Ecto neural progenitor cell (in vitro differentiated cells): ENCODE data around the gene BMPER.

Experiments
- DNase-seq: peaks from one replicate; pipeline ENCODE4 v3.0.0-alpha.2; 2018; ENCODE audit warnings: low spot score

BMPER gene

GRCh38 chr7:33888166-33888565, 17.2 kb upstream of the BMPER start:
- DNase-seq = no peak

GRCh38 chr7:33892945-33893344, 12.4 kb upstream of the BMPER start:
- DNase-seq = no peak

GRCh38 chr7:33893377-33893776, 12.0 kb upstream of the BMPER start:
- DNase-seq = no peak

- peak; percentile 91 for DNase-seq
Observed at GRCh38 chr7:33895025-33895804, 10.1 kb upstream of the BMPER start.

- DNase-seq = no peak
Observed at GRCh38 chr7:33900501-33900900, 4.8 kb upstream of the BMPER start.

- DNase-seq = no peak
Observed at GRCh38 chr7:33901199-33901598, 4.1 kb upstream of the BMPER start.

GRCh38 chr7:33901847-33902246, 3.5 kb upstream of the BMPER start:
- no peak for DNase-seq

- no peak for DNase-seq
Observed at GRCh38 chr7:33902746-33903145, 2.6 kb upstream of the BMPER start.

GRCh38 chr7:33903791-33904680, 1.3 kb upstream of the BMPER start:
- DNase-seq = peak; percentile 77

GRCh38 chr7:33904681-33905388, 504 bp upstream of the BMPER start:
- DNase-seq = peak; percentile 73

GRCh38 chr7:33906697-33907096, 1.4 kb downstream of the BMPER start:
- DNase-seq = no peak

- no peak for DNase-seq
Observed at GRCh38 chr7:33907625-33908024, 2.3 kb downstream of the BMPER start.

GRCh38 chr7:33909318-33909717, 4.0 kb downstream of the BMPER start:
- DNase-seq = no peak

GRCh38 chr7:33909755-33910154, 4.4 kb downstream of the BMPER start:
- DNase-seq = no peak

- no peak for DNase-seq
Observed at GRCh38 chr7:33910756-33911155, 5.4 kb downstream of the BMPER start.

GRCh38 chr7:33916357-33917081, 11.2 kb downstream of the BMPER start:
- no peak for DNase-seq

- DNase-seq = no peak
Observed at GRCh38 chr7:33917661-33918060, 12.3 kb downstream of the BMPER start.

GRCh38 chr7:33918438-33919143, 13.3 kb downstream of the BMPER start:
- no peak for DNase-seq

- no peak for DNase-seq
Observed at GRCh38 chr7:33919449-33919848, 14.1 kb downstream of the BMPER start.

GRCh38 chr7:33921216-33921938, 16.0 kb downstream of the BMPER start:
- no peak for DNase-seq

- DNase-seq = no peak
Observed at GRCh38 chr7:33922820-33923219, 17.5 kb downstream of the BMPER start.
